ENCODE data around the gene GLIS1.

The GLIS1 gene

GRCh38 chr1:53580739-53581475 is 158.1 kb downstream of the GLIS1 start:
- Histone ChIP-seq H3K27ac (ENCODE audit: low read length) (no peak overlapping the region), H3K79me2 (ENCODE audit: insufficient read depth, low read length) (no peaks in the 10 kb centered on the region), H3K9me3 (ENCODE audit: insufficient read depth, low read length, severe bottlenecking) (no peaks in the 10 kb centered on the region), H2AFZ (ENCODE audit: low read depth, low read length) (no peak overlapping the region), H3K36me3 (ENCODE audit: insufficient read depth, low read length) (no peaks in the 10 kb centered on the region), H3K9ac (ENCODE audit: low read depth, low read length) (no peak overlapping the region), H3K4me1 (ENCODE audit: insufficient read depth, low read length) (peaks cover 13% of the 10 kb centered on the region), H3K4me3 (ENCODE audit: low read depth in 1 of 2, low read length in 2 of 2) (no peak overlapping the region), H4K20me1 (ENCODE audit: insufficient read depth, low read length) (no peaks in the 10 kb centered on the region), H3K27me3 (ENCODE audit: insufficient read depth, low read length, poor library complexity) (peaks cover 3% of the 10 kb centered on the region), H3K4me2 (ENCODE audit: insufficient read depth, low read length) (no peak overlapping the region)
- ATAC-seq (ENCODE audit: insufficient read depth, low read depth): no peak
- no peak for DNase-seq
- no peak for TF ChIP-seq CTCF (IDR thresholded peaks at IDR 0.05; ENCODE audit: borderline replicate concordance, extremely low read depth, low read length, poor library complexity, severe bottlenecking)
- TF ChIP-seq EZH2 (IDR thresholded peaks at IDR 0.05; ENCODE audit: borderline replicate concordance, low read depth, low read length, severe bottlenecking): no peak

- peaks cover 5% of the 10 kb centered on the region for H3K4me1 ChIP-seq (ENCODE audit: insufficient read depth, low read length)
- no peaks in the 10 kb centered on the region for H3K9me3 ChIP-seq (ENCODE audit: insufficient read depth, low read length, severe bottlenecking)
- H2AFZ ChIP-seq (ENCODE audit: low read depth, low read length): no peak overlapping the region
- ATAC-seq (ENCODE audit: insufficient read depth, low read depth) (no peak), DNase-seq (no peak)
- H3K36me3 ChIP-seq (ENCODE audit: insufficient read depth, low read length): no peaks in the 10 kb centered on the region
- H4K20me1 ChIP-seq (ENCODE audit: insufficient read depth, low read length): peaks cover 2% of the 10 kb centered on the region; the same call in 1 of the 2 replicates
- no peak overlapping the region for H3K27ac ChIP-seq (ENCODE audit: low read length)
- TF ChIP-seq EZH2 (IDR thresholded peaks at IDR 0.05; ENCODE audit: borderline replicate concordance, low read depth, low read length, severe bottlenecking): no peak
- no peak for TF ChIP-seq CTCF (IDR thresholded peaks at IDR 0.05; ENCODE audit: borderline replicate concordance, extremely low read depth, low read length, poor library complexity, severe bottlenecking)
- no peak overlapping the region for H3K4me3 ChIP-seq (ENCODE audit: low read depth in 1 of 2, low read length in 2 of 2)
- no peak overlapping the region for H3K4me2 ChIP-seq (ENCODE audit: insufficient read depth, low read length)
- H3K27me3 ChIP-seq (ENCODE audit: insufficient read depth, low read length, poor library complexity): peaks cover 3% of the 10 kb centered on the region
- H3K9ac ChIP-seq (ENCODE audit: low read depth, low read length): no peak overlapping the region
- no peaks in the 10 kb centered on the region for H3K79me2 ChIP-seq (ENCODE audit: insufficient read depth, low read length)
These were observed 159.0 kb downstream of the GLIS1 start for GRCh38 chr1:53580009-53580400.

- Histone ChIP-seq H3K9ac (ENCODE audit: low read depth, low read length) (no peak overlapping the region), H3K4me1 (ENCODE audit: insufficient read depth, low read length) (no peaks in the 10 kb centered on the region), H3K36me3 (ENCODE audit: insufficient read depth, low read length) (no peaks in the 10 kb centered on the region), H3K27ac (ENCODE audit: low read length) (no peak overlapping the region), H4K20me1 (ENCODE audit: insufficient read depth, low read length) (peaks cover 2% of the 10 kb centered on the region; the same call in 1 of the 2 replicates), H3K4me3 (ENCODE audit: low read depth in 1 of 2, low read length in 2 of 2) (no peak overlapping the region), H3K79me2 (ENCODE audit: insufficient read depth, low read length) (no peaks in the 10 kb centered on the region), H3K9me3 (ENCODE audit: insufficient read depth, low read length, severe bottlenecking) (no peaks in the 10 kb centered on the region), H2AFZ (ENCODE audit: low read depth, low read length) (no peak overlapping the region), H3K4me2 (ENCODE audit: insufficient read depth, low read length) (no peak overlapping the region), H3K27me3 (ENCODE audit: insufficient read depth, low read length, poor library complexity) (peaks cover 3% of the 10 kb centered on the region)
- ATAC-seq (ENCODE audit: insufficient read depth, low read depth): no peak
- no peak for DNase-seq
- TF ChIP-seq CTCF (IDR thresholded peaks at IDR 0.05; ENCODE audit: borderline replicate concordance, extremely low read depth, low read length, poor library complexity, severe bottlenecking) (no peak), EZH2 (IDR thresholded peaks at IDR 0.05; ENCODE audit: borderline replicate concordance, low read depth, low read length, severe bottlenecking) (no peak)
These were observed 159.5 kb downstream of the GLIS1 start for GRCh38 chr1:53579221-53580008.

Measured in DND-41 (cell line).